Cardiac muscle cell (in vitro differentiated cells and primary cell): ENCODE data around the gene PKNOX2. TPM values are rescaled to one million over a fixed set of nuclear protein-coding genes. Genes with fewer than 3 reads are reported as not detected.

Source experiments
- DNase-seq, 2 donors: peaks; one replicate each; pipeline versions ENCODE4 v3.0.0 to v3.0.0-alpha.2; 2010 to 2017; ENCODE audit warnings: low read depth in 1 of 2, low spot score in 1 of 2
- H3K27ac ChIP-seq: fragments of 200-600 bp; sonication (generic); 2 replicates; pipeline ENCODE4 v1.5.1; 2016
- H3K27me3 ChIP-seq: fragments of 200-600 bp; sonication (generic); 2 replicates; pipeline ENCODE4 v1.6.0; 2016; ENCODE audit warnings: control low read depth
- H3K36me3 ChIP-seq: fragments of 200-600 bp; sonication (generic); 2 replicates; pipeline ENCODE4 v1.5.1; 2016; ENCODE audit warnings: control low read depth
- H3K4me1 ChIP-seq: fragments of 200-600 bp; sonication (generic); 2 replicates; pipeline ENCODE4 v1.8.1; 2017; ENCODE audit warnings: low read depth, mild to moderate bottlenecking, mixed run types
- H3K4me3 ChIP-seq: fragments of 200-600 bp; sonication (generic); 2 replicates; pipeline ENCODE4 v1.5.1; 2016; ENCODE audit warnings: mild to moderate bottlenecking
- H3K9me3 ChIP-seq: fragments of 200-600 bp; sonication (generic); 2 replicates; pipeline ENCODE4 v1.5.1; 2017; ENCODE audit warnings: low read depth, mild to moderate bottlenecking, control low read depth
- CTCF ChIP-seq: IDR thresholded peaks from 2 replicates; pipeline ENCODE4 v1.5.1; 2012; ENCODE audit warnings: low read depth, mild to moderate bottlenecking, low read length
- polyA plus RNA-seq: library from polyadenylated mRNA; unstranded; fragments of >200 nt; fragmentation: Nextera tagmentation; extraction: Ambion mirVana; gene quantifications from 2 replicates; pipeline ENCODE4 v1.2.1, GENCODE V29; 2016
- total RNA-seq: library from RNA; depleted of rRNA; stranded (reverse); fragments of >200 nt; gene quantifications from 2 replicates; pipeline ENCODE4 v1.2.3, GENCODE V29; 2016

The PKNOX2 gene
- total and polyA plus RNA-seq, 2 experiments from 2014 or later: 2.1 to 6.1 TPM

DNA sequence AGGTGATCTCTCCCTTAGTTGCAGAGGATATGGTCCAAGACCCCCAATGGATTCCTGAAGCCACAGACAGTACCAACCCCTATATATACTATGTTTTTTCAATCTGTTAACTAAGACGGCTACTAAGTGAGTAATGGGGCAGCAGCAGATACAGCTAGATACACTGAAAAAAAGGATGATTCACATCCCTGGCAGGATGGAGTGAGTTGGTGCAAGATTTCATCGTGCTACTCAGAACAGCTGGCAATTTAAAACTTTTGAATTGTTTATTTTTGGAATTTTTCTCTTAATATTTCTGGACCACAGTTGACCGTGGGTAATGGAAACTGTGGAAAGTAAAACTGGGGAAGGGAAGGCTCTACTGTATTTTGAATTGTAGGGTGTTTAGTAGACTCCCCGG lies 36.1 kb upstream of the PKNOX2 start:
- H3K27me3 ChIP-seq: peaks cover 5% of the 10 kb centered on the region
- H3K4me1 ChIP-seq: peaks cover 4% of the 10 kb centered on the region
- peak in 1 of 2 donors; percentile 53 for DNase-seq
- H3K27ac ChIP-seq: no peak overlapping the region
- no peaks in the 10 kb centered on the region for H3K36me3 ChIP-seq
- no peak overlapping the region for H3K4me3 ChIP-seq
- H3K9me3 ChIP-seq: no peaks in the 10 kb centered on the region
- no peak for TF ChIP-seq CTCF

GRCh38 chr11:125129316-125129993 lies 35.1 kb upstream of the PKNOX2 start:
- no peak overlapping the region for H3K4me3 ChIP-seq
- no peak for DNase-seq
- no peak for TF ChIP-seq CTCF

GRCh38 chr11:125132071-125132470 lies 32.5 kb upstream of the PKNOX2 start:
- H3K27ac ChIP-seq: no peak overlapping the region
- H3K27me3 ChIP-seq: peaks cover 5% of the 10 kb centered on the region
- peaks cover 4% of the 10 kb centered on the region for H3K4me1 ChIP-seq
- H3K4me3 ChIP-seq: no peak overlapping the region
- no peaks in the 10 kb centered on the region for H3K36me3 ChIP-seq
- H3K9me3 ChIP-seq: no peaks in the 10 kb centered on the region
- no peak for TF ChIP-seq CTCF
- DNase-seq: peak in 1 of 2 donors; percentile 49

More at GRCh38 chr11:125129316-125129993, 35.1 kb upstream of the PKNOX2 start:
- Histone ChIP-seq H3K4me1 (peaks cover 4% of the 10 kb centered on the region), H3K9me3 (no peaks in the 10 kb centered on the region), H3K27ac (no peak overlapping the region), H3K36me3 (no peaks in the 10 kb centered on the region), H3K27me3 (peaks cover 5% of the 10 kb centered on the region)

DNA sequence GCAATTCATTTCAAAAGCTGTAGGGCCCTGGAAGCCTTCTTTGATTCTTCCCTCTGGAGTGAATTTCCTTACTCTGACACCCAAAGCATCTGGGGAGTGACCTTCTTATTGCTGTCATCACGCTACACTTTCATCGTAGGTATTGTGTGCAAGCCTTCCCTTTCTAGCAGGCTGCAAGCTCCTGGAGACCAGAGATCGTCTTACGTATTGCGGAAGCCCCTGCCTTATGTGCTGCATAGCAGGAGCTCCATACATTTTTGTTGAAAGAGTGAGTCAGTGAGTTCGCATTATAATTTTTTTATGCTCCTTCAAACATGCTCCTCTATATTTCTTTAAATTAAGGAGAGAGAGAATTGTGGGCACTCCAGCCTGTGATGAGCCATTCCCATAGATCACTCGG lies 32.0 kb upstream of the PKNOX2 start:
- no peak for DNase-seq
- no peak overlapping the region for H3K4me3 ChIP-seq
- H3K27me3 ChIP-seq: no peaks in the 10 kb centered on the region
- TF ChIP-seq CTCF: no peak
- peaks cover 4% of the 10 kb centered on the region for H3K4me1 ChIP-seq
- no peak overlapping the region for H3K27ac ChIP-seq
- H3K9me3 ChIP-seq: no peaks in the 10 kb centered on the region
- H3K36me3 ChIP-seq: no peaks in the 10 kb centered on the region

- Histone ChIP-seq H3K4me3 (no peak overlapping the region), H3K27me3 (peaks cover 10% of the 10 kb centered on the region), H3K27ac (no peak overlapping the region), H3K4me1 (no peaks in the 10 kb centered on the region), H3K9me3 (no peaks in the 10 kb centered on the region), H3K36me3 (no peaks in the 10 kb centered on the region)
- no peak for TF ChIP-seq CTCF
- DNase-seq: no peak
Measured at GRCh38 chr11:125136001-125136400, 28.6 kb upstream of the PKNOX2 start.
